Left lung (tissue), 10 donors: ENCODE measurements around the gene NISCH. TPM values are rescaled to one million over a fixed set of nuclear protein-coding genes. Genes with fewer than 3 reads are reported as not detected.

Source experiments
- ATAC-seq: fragments of 200-7000 bp; cut with Tn5 transposase; one replicate; pipeline ENCODE4 v1.9.1; 2020; ENCODE audit warnings: moderate library complexity
- DNase-seq, 4 donors: peaks; one replicate each; pipeline ENCODE4 v3.0.0-alpha.2; 2013 to 2020
- H3K27ac ChIP-seq, 2 donors: fragments of 200-600 bp; sonication (generic) in 1 of 2; one replicate each; pipeline versions ENCODE4 v1.5.0 to v1.8.0; 2020 to 2021
- H3K27me3 ChIP-seq, 2 donors: fragments of 200-600 bp; sonication (generic) in 1 of 2; one replicate each; pipeline versions ENCODE4 v1.5.0 to v1.8.0; 2020 to 2021
- H3K36me3 ChIP-seq, 2 donors: fragments of 200-600 bp; sonication (generic) in 1 of 2; one replicate each; pipeline versions ENCODE4 v1.5.0 to v1.8.0; 2020 to 2021
- H3K4me1 ChIP-seq, 2 donors: fragments of 200-600 bp; one replicate each; pipeline ENCODE4 v1.8.0; 2021
- H3K4me3 ChIP-seq, 2 donors: fragments of 200-600 bp; sonication (generic) in 1 of 2; one replicate each; pipeline versions ENCODE4 v1.5.0 to v1.8.0; 2020 to 2021; ENCODE audit warnings: mild to moderate bottlenecking in 1 of 2
- H3K9me3 ChIP-seq, 2 donors: fragments of 200-600 bp; sonication (generic) in 1 of 2; one replicate each; pipeline versions ENCODE4 v1.5.0 to v1.8.0; 2020 to 2021
- intact Hi-C, 2 donors: fragments of 100-400 bp; cut with DNase I; formaldehyde crosslinking; loops; one replicate each; pipeline versions ENCODE4 v1.11.2 to v1.14.2; 2022
- polyA plus RNA-seq, 6 donors: library from polyadenylated mRNA; unstranded; fragments of 120-200 nt; gene quantifications; one replicate each; pipeline ENCODE4 v1.2.1, GENCODE V29; 2013; ENCODE audit not compliant: insufficient read length in 6 of 6
- total RNA-seq, 2 donors: library from RNA; stranded (reverse); fragmentation: NEBNext Ultra II Directional; extraction: Animal tissue kit (Norgen Biotek cat#: 25700); gene quantifications; one replicate each; pipeline ENCODE4 v1.2.1, GENCODE V29; 2021
- TF ChIP-seq, protein P1 (sequence below), 2 donors: fragments of 200-600 bp; sonication (generic) in 1 of 2; IDR thresholded peaks; one replicate each; pipeline versions ENCODE4 v1.5.0 to v1.8.0; 2021; ENCODE audit warnings: antibody characterized with exemption in 2 of 2
- donor health status: DM: no; HTN: yes; CAD: no.
- donor health status: DM: no; HTN: no; CAD: no.

The NISCH gene
- total and polyA plus RNA-seq, 8 donors, result 72.6 to 178 (median 140) TPM

GRCh38 chr3:52441091-52441771 is 14.2 kb upstream of the NISCH start:
- Histone ChIP-seq H3K36me3 (no peaks in the 10 kb centered on the region), H3K4me3 (no peak overlapping the region), H3K9me3 (no peaks in the 10 kb centered on the region), H3K4me1 (peaks cover 0 to 25% of the 10 kb centered on the region in 2 donors), H3K27me3 (no peaks in the 10 kb centered on the region), H3K27ac (no peak overlapping the region)
- ATAC-seq, result no peak
- TF ChIP-seq, protein P1, sequence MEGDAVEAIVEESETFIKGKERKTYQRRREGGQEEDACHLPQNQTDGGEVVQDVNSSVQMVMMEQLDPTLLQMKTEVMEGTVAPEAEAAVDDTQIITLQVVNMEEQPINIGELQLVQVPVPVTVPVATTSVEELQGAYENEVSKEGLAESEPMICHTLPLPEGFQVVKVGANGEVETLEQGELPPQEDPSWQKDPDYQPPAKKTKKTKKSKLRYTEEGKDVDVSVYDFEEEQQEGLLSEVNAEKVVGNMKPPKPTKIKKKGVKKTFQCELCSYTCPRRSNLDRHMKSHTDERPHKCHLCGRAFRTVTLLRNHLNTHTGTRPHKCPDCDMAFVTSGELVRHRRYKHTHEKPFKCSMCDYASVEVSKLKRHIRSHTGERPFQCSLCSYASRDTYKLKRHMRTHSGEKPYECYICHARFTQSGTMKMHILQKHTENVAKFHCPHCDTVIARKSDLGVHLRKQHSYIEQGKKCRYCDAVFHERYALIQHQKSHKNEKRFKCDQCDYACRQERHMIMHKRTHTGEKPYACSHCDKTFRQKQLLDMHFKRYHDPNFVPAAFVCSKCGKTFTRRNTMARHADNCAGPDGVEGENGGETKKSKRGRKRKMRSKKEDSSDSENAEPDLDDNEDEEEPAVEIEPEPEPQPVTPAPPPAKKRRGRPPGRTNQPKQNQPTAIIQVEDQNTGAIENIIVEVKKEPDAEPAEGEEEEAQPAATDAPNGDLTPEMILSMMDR (IDR thresholded peaks at IDR 0.05), result no peak
- DNase-seq, result peak in 1 of 4 donors; percentile 71
- intact Hi-C loops, result loop anchor here in 1 of 2 donors (10.0 kb wide), 1 partner anchor 206 kb away; the partner anchor contains the start of gene TWF2

- no peak overlapping the region for H3K4me3 ChIP-seq
- no peaks in the 10 kb centered on the region for H3K9me3 ChIP-seq
- intact Hi-C loops, result loop anchor here in 1 of 2 donors (10.0 kb wide), 1 partner anchor 207 kb away; the partner anchor contains the start of gene TWF2
- H3K36me3 ChIP-seq, result no peaks in the 10 kb centered on the region
- no peak overlapping the region for H3K27ac ChIP-seq
- ATAC-seq (no peak), DNase-seq (peak in 1 of 4 donors; percentile 67)
- H3K4me1 ChIP-seq, result peaks cover 0 to 28% of the 10 kb centered on the region in 2 donors
- TF ChIP-seq, protein P1 (IDR thresholded peaks at IDR 0.05), result no peak
- H3K27me3 ChIP-seq, result no peaks in the 10 kb centered on the region
Measured at GRCh38 chr3:52441772-52442332, 13.6 kb upstream of the NISCH start.

- ATAC-seq (no peak), DNase-seq (no peak)
- H3K36me3 ChIP-seq, result no peaks in the 10 kb centered on the region
- no peaks in the 10 kb centered on the region for H3K9me3 ChIP-seq
- H3K4me3 ChIP-seq, result peak overlapping the region in 1 of 2 donors; percentile 36
- TF ChIP-seq, protein P1 (IDR thresholded peaks at IDR 0.05), result no peak
- H3K4me1 ChIP-seq, result peaks cover 0 to 26% of the 10 kb centered on the region in 2 donors
- H3K27me3 ChIP-seq, result no peaks in the 10 kb centered on the region
- peak overlapping the region in 1 of 2 donors; percentile 13 for H3K27ac ChIP-seq
- intact Hi-C loops, result loop anchor here in 1 of 2 donors (10.0 kb wide), 1 partner anchor 208 kb away; the partner anchor contains the start of gene TWF2
Measured at GRCh38 chr3:52442409-52443267, 12.8 kb upstream of the NISCH start.

- H3K27me3 ChIP-seq, result no peaks in the 10 kb centered on the region
- H3K27ac ChIP-seq, result no peak overlapping the region
- no peak for DNase-seq
- H3K4me3 ChIP-seq, result peak overlapping the region in 1 of 2 donors; percentile 36
- H3K36me3 ChIP-seq, result no peaks in the 10 kb centered on the region
- peaks cover 0 to 20% of the 10 kb centered on the region in 2 donors for H3K4me1 ChIP-seq
- no peak for ATAC-seq
- H3K9me3 ChIP-seq, result no peaks in the 10 kb centered on the region
- intact Hi-C loops, result loop anchor here in 1 of 2 donors (10.0 kb wide), 1 partner anchor 208 kb away; the partner anchor contains the start of gene TWF2
- TF ChIP-seq, protein P1 (IDR thresholded peaks at IDR 0.05), result no peak
Measured at GRCh38 chr3:52443268-52443610, 12.2 kb upstream of the NISCH start.
